ENCODE data around the gene CLEC5A. TPM values are rescaled to one million over a fixed set of nuclear protein-coding genes. Genes with fewer than 3 reads are reported as not detected.
A peak's percentile ranks its signal among the peaks of the same experiment; 100 is the strongest.
"Not testable (repeated sequence)": the region's sequence is repeated elsewhere in the genome, so short reads cannot be mapped to it uniquely, and the experiment has no call there.

The CLEC5A gene
- polyA plus RNA-seq (ENCODE audit: low read depth in 6 of 6) = under 1 TPM in 1 of 6 donors, not detected in 5; 0.08 TPM

GRCh38 chr7:141946796-141947195 lies at the start of gene CLEC5A:
Gene CLEC5A (minus strand): TSS chr7:141946974. CDS start chr7:141946292, 682 bp downstream.
- H3K4me1 Mint-ChIP-seq = peaks cover 0 to 10% (median 5%) of the 10 kb centered on the region in 3 donors
- ATAC-seq (ENCODE audit: low read depth in 2 of 2) = no peak
- H3K27me3 Mint-ChIP-seq = no peaks in the 10 kb centered on the region
- no peak for DNase-seq
- peaks cover 0 to 14% (median 6%) of the 10 kb centered on the region in 7 donors for H3K9me3 Mint-ChIP-seq
- H3K4me3 Mint-ChIP-seq = no peak within 1 kb of the TSS
- no peaks in the 10 kb centered on the region for H3K36me3 Mint-ChIP-seq
- no peak within 1 kb of the TSS for H3K27ac Mint-ChIP-seq

GRCh38 chr7:141993354-141993753 lies 46.6 kb upstream of the CLEC5A start:
- H3K4me3 Mint-ChIP-seq = no peak overlapping the region
- DNase-seq (no peak), ATAC-seq (ENCODE audit: low read depth in 2 of 2) (no peak)
- H3K36me3 Mint-ChIP-seq = peaks cover 6 to 7% of the 10 kb centered on the region in 2 donors
- H3K4me1 Mint-ChIP-seq = no peaks in the 10 kb centered on the region
- no peak overlapping the region for H3K27ac Mint-ChIP-seq
- H3K9me3 Mint-ChIP-seq = peaks cover 2 to 16% (median 4%) of the 10 kb centered on the region in 7 donors
- peaks cover 0 to 16% (median 7%) of the 10 kb centered on the region in 3 donors for H3K27me3 Mint-ChIP-seq

DNA sequence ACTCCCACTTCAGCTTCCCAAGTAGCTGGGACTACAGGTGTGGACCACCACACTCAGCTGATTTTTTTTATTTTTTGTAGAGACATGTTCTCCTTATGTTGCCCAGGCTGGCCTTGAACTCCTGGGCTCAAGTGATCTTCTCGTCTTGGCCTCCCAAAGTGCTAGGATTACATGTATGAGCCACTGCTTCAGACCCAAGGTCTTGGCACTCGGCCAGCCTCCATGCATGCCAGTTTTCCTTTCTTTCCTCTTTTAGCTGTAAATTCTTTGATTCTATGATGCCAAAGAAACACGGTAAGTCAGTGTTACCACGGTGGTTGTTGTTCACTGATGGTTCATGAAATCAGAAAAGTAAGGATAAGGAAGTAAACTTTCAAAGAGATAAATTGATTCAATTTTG lies 45.9 kb upstream of the CLEC5A start:
- peaks cover 0 to 13% (median 4%) of the 10 kb centered on the region in 7 donors for H3K9me3 Mint-ChIP-seq
- no peaks in the 10 kb centered on the region for H3K4me1 Mint-ChIP-seq

GRCh38 chr7:141992156-141992555 lies 45.4 kb upstream of the CLEC5A start:
- Mint-ChIP-seq H3K27ac (no peak overlapping the region), H3K4me1 (no peaks in the 10 kb centered on the region), H3K4me3 (no peak overlapping the region), H3K9me3 (peaks cover 0 to 13% (median 4%) of the 10 kb centered on the region in 7 donors), H3K27me3 (peaks cover 0 to 21% (median 7%) of the 10 kb centered on the region in 3 donors), H3K36me3 (peaks cover 6 to 7% of the 10 kb centered on the region in 2 donors)
- ATAC-seq (ENCODE audit: low read depth in 2 of 2) = no peak
- DNase-seq = no peak

More for the DNA sequence above, 45.9 kb upstream of the CLEC5A start:
- no peak for ATAC-seq (ENCODE audit: low read depth in 2 of 2)
- no peak overlapping the region for H3K4me3 Mint-ChIP-seq
- DNase-seq = no peak
- peaks cover 6 to 7% of the 10 kb centered on the region in 2 donors for H3K36me3 Mint-ChIP-seq
- H3K27me3 Mint-ChIP-seq = peaks cover 0 to 16% (median 7%) of the 10 kb centered on the region in 3 donors
- no peak overlapping the region for H3K27ac Mint-ChIP-seq

DNA sequence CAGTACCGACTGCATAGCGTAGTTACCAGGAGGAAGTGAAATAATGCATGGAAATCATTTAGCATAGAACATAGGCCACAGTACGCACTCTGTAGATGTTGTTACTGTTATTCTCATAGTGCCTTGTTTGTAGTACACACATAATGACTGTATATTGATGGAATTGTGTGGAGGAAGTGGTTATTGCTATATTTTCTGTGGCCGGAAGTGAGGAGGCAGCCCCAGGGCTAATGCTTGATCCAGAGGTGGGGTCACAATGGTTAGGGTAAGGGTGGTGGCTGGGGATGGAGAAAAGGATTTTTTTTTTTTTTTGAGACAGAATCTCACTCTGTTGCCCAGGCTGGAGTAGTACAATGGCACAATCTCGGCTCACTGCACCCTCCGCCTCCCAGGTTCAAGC lies 44.4 kb upstream of the CLEC5A start:
- ATAC-seq (ENCODE audit: low read depth in 2 of 2) (no peak), DNase-seq (no peak)
- no peak overlapping the region for H3K4me3 Mint-ChIP-seq
- no peaks in the 10 kb centered on the region for H3K4me1 Mint-ChIP-seq
- peaks cover 0 to under 1% of the 10 kb centered on the region in 2 donors for H3K36me3 Mint-ChIP-seq
- H3K27ac Mint-ChIP-seq = no peak overlapping the region
- H3K9me3 Mint-ChIP-seq = peaks cover 0 to 13% (median 2%) of the 10 kb centered on the region in 7 donors
- peaks cover 0 to 20% (median 7%) of the 10 kb centered on the region in 3 donors for H3K27me3 Mint-ChIP-seq

DNA sequence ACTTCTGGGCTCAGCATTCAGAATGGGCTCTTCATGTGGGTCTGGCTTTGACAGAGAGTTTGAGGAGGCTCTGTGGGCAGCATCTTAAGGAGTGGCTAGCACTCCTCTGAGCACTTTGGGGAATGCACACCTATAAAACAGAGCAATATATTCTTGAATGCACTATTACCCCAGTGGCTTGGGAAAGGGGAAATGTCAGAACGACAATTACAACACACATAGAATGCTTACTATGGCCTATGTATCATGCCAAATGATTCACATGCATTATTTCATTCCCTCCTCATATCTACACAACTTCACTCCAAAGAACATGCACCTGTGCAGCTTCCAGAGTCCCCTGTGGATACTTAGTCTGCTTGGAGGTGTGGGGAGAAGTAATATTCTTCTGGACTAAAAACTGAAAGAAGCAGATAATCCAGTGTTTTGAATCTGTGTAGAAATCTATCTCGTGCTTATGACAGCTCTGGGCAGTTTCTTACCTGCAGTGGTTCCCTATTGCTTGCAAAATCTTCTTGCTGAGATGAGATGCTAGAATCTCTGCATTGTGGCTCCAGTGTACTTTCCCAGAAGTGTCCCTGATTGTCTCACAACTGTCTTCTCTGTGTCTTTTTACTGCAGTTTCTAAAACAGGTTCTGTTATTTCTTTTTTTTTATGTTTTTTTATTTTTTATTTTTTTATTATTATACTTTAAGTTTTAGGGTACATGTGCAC lies 43.4 kb upstream of the CLEC5A start:
- H3K9me3 Mint-ChIP-seq = peaks cover 0 to 6% (median 0%) of the 10 kb centered on the region in 7 donors
- ATAC-seq (ENCODE audit: low read depth in 2 of 2) = no peak
- H3K4me3 Mint-ChIP-seq = no peak overlapping the region
- no peaks in the 10 kb centered on the region for H3K4me1 Mint-ChIP-seq
- no peaks in the 10 kb centered on the region for H3K36me3 Mint-ChIP-seq
- no peak overlapping the region for H3K27ac Mint-ChIP-seq
- no peak for DNase-seq
- peaks cover 0 to 20% (median 7%) of the 10 kb centered on the region in 3 donors for H3K27me3 Mint-ChIP-seq

GRCh38 chr7:141987803-141988202 lies 41.0 kb upstream of the CLEC5A start:
- DNase-seq; H3K4me1 Mint-ChIP-seq; H3K4me3 Mint-ChIP-seq; ATAC-seq (ENCODE audit: low read depth in 2 of 2); H3K9me3 Mint-ChIP-seq; H3K36me3 Mint-ChIP-seq; H3K27ac Mint-ChIP-seq: not testable (repeated sequence)
- peaks cover 0 to 20% (median 7%) of the 10 kb centered on the region in 3 donors for H3K27me3 Mint-ChIP-seq

DNA sequence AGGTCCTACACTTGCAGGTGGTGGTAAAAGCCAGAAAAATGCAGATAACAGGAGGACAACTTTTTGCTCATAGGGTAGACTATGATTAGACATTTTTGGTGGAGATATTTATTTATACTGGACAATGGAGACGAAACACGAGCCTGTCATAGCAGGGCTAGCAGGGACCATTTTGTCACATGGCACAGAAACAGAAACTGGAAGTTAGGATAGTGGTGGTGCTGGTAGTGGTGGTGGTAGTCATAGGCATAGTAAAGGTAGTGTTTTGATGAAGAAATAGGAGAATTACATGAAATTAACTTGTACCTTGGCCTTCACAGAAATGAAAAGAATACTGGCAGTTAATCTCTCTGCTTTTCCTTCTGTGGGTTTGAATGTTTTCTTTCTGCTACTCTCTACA lies 40.1 kb upstream of the CLEC5A start:
- Mint-ChIP-seq H3K27ac (no peak overlapping the region), H3K27me3 (peaks cover 0 to 20% (median 7%) of the 10 kb centered on the region in 3 donors), H3K9me3 (no peaks in the 10 kb centered on the region), H3K4me3 (no peak overlapping the region), H3K36me3 (no peaks in the 10 kb centered on the region), H3K4me1 (no peaks in the 10 kb centered on the region)
- DNase-seq = no peak
- ATAC-seq (ENCODE audit: low read depth in 2 of 2) = no peak

GRCh38 chr7:141985926-141986325 lies 39.2 kb upstream of the CLEC5A start:
- not testable (repeated sequence) for H3K4me3 Mint-ChIP-seq; DNase-seq; H3K4me1 Mint-ChIP-seq; H3K27ac Mint-ChIP-seq; H3K36me3 Mint-ChIP-seq; ATAC-seq (ENCODE audit: low read depth in 2 of 2); H3K9me3 Mint-ChIP-seq
- H3K27me3 Mint-ChIP-seq = peaks cover 0 to 20% (median 5%) of the 10 kb centered on the region in 3 donors

GRCh38 chr7:141979568-141979967 lies 32.8 kb upstream of the CLEC5A start:
- Mint-ChIP-seq H3K4me1 (peaks cover 10 to 29% (median 26%) of the 10 kb centered on the region in 3 donors), H3K27ac (peak overlapping the region in 5 of 6 donors; percentile 12 to 80 (median 42)), H3K4me3 (peak overlapping the region in 3 of 8 donors; percentile 12 to 75 (median 13)), H3K36me3 (no peaks in the 10 kb centered on the region), H3K9me3 (peaks cover 0 to 9% (median 5%) of the 10 kb centered on the region in 7 donors), H3K27me3 (no peaks in the 10 kb centered on the region)
- peak; percentile 12 for DNase-seq
- ATAC-seq (ENCODE audit: low read depth in 2 of 2) = peak; percentile 42 to 45

GRCh38 chr7:141978351-141978750 lies 31.6 kb upstream of the CLEC5A start:
- no peak for ATAC-seq (ENCODE audit: low read depth in 2 of 2)
- Mint-ChIP-seq H3K27ac (peak overlapping the region in 3 of 6 donors; percentile 24 to 57 (median 44)), H3K9me3 (peaks cover 0 to 9% (median 5%) of the 10 kb centered on the region in 7 donors), H3K4me1 (peaks cover 10 to 29% (median 26%) of the 10 kb centered on the region in 3 donors), H3K4me3 (peak overlapping the region in 1 of 8 donors; percentile 22), H3K36me3 (no peaks in the 10 kb centered on the region), H3K27me3 (no peaks in the 10 kb centered on the region)
- no peak for DNase-seq

DNA sequence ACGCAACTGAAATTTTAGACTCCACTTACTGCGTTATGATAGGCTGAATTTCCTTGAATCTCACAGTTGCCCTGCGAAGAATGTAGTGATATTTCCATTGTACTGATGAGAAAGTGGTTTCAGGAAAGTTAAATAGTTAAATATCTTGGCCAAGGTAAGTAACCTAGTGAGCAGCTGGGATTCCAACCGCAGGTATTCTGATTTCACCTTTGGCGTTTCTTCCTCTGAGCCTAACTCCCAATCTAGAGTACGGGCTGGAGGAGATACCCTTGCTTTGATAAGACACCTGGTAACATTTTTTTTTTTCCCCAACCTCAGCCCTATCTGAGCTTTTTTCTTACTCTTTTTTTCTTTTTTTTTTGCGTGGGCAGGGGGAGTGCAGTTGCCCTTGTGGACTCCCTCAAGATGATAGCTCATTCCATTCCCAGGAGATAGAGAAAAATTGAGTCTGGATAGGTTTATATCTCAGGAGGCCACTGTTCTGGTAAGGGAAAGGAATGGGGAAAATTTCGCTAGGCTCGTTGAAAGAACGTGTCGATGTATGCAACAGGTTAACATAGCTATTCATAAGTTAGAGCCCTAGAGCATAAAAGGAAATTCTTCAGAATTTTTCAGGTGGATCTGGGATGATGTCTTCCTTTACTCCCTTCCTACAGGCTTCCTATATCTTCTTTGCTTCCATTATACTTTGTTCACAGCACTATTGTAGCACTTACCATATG lies 29.9 kb upstream of the CLEC5A start:
- DNase-seq = no peak
- peak overlapping the region; percentile 69 to 90 (median 83) for H3K4me3 Mint-ChIP-seq
- peak overlapping the region in 5 of 6 donors; percentile 78 to 88 (median 84) for H3K27ac Mint-ChIP-seq
- no peak for ATAC-seq (ENCODE audit: low read depth in 2 of 2)
- no peaks in the 10 kb centered on the region for H3K27me3 Mint-ChIP-seq
- H3K9me3 Mint-ChIP-seq = peaks cover 0 to 9% (median 5%) of the 10 kb centered on the region in 7 donors
- H3K36me3 Mint-ChIP-seq = no peaks in the 10 kb centered on the region
- peaks cover 10 to 29% (median 26%) of the 10 kb centered on the region in 3 donors for H3K4me1 Mint-ChIP-seq

GRCh38 chr7:141975806-141976523 lies 29.2 kb upstream of the CLEC5A start:
- Mint-ChIP-seq H3K36me3 (no peaks in the 10 kb centered on the region), H3K27ac (peak overlapping the region; percentile 49 to 91 (median 85)), H3K9me3 (peaks cover 0 to 9% (median 5%) of the 10 kb centered on the region in 7 donors), H3K27me3 (no peaks in the 10 kb centered on the region), H3K4me3 (peak overlapping the region; percentile 69 to 90 (median 83)), H3K4me1 (peaks cover 10 to 31% (median 26%) of the 10 kb centered on the region in 3 donors)
- ATAC-seq (ENCODE audit: low read depth in 2 of 2) (peak; percentile 80), DNase-seq (peak; percentile 54)

Measured in naive B cell (primary cell).